GM18907 (cell line): ENCODE data around the gene LRRC31.

Experiments
- ATAC-seq: cut with Tn5 transposase; IDR thresholded peaks from one replicate; pipeline ENCODE4 v1.9.1; 2021; ENCODE audit warnings: mild to moderate bottlenecking, moderate library complexity; ENCODE audit not compliant: unreplicated experiment

LRRC31 gene

DNA sequence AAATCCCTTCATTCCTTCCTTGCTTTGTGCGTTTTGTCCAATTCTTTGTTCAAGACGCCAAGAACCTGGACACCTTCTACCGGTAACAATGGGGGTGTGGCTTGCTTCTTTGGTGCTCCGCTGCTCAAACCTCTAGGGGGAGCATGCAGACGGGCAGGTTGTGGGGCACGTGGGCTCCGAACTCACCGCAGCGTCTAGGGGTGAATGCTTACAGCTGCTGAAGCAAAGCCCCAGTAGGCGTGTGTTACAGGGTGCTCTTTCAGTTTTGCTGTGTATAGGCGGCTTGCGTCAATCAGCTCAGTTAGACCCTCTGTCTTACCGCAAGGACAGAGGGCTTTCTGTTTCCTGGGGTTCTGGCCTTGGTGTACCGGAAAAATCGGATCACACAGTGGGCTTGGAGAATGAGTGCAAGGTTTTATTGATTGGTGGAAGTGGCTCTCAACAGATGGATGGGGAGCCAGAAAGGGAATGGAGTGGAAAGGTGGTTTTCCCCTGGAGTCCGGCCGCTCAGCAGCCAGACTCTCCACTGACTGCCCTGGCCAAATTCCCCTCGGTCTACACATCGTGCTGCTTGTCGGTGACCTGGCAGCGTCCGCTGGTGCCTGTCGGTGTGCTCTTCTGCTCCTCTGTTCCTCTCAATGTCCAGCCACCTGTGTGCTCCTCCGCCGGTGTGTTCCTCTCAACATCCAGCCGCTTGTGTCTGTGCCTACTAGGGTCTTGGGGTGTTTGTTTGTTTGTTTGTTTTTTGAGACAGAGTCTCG is 55.8 kb downstream of the LRRC31 start:
- ATAC-seq, result peak; percentile 91

DNA sequence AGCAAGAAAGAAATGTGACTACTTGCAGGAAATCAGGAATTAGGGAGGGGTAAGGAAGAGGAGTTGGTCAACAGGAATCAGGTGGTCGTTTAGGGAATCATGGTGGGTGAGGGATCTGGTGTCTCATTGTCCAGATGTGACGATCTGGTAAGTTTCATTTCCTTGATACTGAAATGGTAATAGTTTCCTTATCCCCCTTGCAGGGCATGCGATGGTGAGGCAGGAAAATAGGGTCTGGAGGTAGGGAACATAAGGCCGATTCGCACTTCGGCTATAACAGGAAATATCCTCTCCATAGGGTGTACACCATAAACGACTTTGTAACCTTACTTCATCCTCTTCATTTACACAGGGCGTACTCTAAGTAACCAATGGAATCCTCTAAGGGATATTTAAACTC is 56.5 kb downstream of the LRRC31 start:
- ATAC-seq, result no peak

DNA sequence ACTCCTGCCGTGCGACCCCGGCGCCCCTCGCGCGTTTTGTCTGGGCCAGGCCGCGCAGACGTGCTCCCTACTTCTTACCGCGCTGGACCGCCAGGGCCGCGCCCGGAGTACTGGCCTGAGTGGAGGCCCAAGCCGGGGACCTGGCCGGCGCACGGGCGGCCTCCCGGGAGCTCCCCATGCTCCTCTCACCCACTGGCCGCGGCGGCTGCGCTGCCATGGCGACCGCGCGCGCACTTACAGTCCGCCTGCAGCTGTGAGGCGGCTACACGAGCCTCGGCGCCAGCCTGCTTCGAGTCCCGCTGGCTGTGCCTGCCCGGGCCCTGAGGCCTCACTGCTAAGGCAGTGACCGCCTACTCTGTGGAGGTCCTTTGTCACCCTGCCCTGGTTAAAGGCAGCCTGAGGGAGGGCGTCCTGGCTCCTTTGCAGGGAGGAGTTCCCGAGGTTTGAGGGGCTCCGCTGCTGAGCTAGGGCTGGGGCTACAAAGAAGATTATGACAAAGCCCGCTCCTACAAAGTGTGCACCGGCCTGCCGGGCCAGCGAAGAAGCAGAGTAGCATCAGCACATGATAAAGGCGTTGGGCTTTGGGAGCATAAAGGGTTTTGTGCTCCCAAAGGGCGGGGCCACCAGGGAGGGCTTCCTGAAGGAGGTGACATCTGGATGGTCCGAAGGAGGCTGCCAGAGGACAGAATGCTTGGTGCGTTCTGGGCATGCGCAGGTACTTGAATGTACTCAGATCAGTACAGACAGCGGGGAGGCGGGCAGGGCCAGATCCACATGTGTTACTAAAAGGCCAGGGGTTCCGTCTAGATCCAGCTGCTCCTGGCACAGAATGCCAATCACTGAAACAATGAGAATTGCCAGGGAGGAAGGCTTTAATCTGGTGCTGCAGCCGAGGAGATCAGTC is 57.2 kb downstream of the LRRC31 start, which contains the start of the genes LRRC34 and LRRIQ4:
Gene LRRC34 (minus strand): TSS at position 573 of the 904 bp plus-strand sequence. CDS start 356 bp downstream, at position 217.
Gene LRRIQ4 (plus strand): TSS at position 539 of the 904 bp plus-strand sequence. CDS start 9,052 bp downstream, outside the sequence.
- ATAC-seq, result peak; percentile 74

DNA sequence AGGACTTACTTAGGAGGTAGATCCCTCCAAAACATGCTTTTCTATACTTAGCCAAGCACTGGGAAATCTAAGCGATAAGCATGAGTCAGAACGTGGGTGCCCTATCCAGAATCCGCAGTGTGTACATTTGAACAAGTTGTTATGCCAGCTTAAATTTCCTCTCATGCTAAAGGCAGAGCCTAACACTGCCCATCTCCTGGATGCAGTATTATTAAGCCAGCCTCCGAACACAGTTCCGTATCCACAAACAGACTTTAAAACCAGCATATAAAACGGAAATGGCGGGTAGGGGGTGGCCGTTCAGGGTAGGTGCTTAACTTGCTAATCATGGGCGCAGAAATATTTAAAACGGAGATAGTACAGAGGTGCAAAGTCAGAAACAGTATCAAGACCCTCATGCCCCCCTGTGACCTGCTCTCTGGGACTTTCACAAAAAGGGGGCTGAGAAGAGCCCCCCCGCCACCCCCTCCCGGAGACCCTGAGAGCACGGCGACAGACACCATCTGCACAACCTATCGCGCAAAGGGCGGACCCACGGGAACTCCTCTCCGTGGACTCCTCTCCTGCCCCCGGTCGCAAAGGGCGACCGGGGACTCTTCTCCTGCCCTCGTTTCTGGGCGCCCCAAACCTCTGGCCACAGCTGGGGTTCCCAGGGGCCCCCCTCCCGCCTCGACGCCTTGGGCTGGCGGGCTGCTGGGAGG is 58.0 kb downstream of the LRRC31 start:
- ATAC-seq, result peak; percentile 9

DNA sequence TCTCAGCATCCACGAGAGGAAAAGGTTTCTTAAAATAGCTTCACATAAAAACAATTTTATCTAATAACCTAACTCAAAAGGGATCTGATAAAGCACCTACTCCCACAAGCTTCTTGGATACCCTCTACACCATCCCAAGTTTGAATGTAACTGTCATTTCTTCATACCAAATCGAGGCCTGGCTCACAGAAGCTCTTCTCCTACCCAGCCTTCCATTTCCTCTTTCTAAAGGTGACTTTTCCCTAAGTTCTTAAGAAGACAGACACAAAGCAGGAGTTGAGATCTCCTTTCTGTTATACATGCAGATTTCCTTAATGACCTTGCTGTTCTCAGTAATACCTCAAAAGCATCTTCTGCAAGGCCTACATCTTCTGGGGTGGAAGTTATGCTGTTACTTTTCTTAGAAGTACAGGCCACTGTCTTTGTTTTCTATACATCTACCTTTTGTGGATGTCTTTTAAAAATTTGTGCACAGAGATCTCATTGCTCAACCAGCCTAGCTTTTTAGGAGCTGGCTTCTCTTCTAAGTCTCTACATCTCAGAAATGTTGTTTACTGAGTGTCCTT is 60.4 kb downstream of the LRRC31 start:
- ATAC-seq, result no peak

DNA sequence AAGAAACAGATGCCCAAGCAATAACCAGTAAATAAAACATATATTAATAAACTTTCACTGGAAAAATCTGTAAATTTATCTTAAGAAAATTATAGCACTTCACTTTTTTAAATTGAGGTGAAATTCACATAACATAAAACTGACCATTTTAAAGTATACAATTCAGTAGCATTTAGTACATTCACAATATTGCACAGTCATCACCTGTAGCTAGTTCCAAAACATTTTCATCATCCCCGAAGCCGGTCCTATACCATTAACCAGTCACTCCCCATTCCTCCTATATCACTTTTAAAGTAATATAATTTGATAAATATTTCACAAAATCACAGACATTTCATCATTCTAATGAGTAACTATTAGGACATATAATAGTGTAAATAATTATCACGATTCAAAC is 65.1 kb downstream of the LRRC31 start:
- ATAC-seq, result no peak

DNA sequence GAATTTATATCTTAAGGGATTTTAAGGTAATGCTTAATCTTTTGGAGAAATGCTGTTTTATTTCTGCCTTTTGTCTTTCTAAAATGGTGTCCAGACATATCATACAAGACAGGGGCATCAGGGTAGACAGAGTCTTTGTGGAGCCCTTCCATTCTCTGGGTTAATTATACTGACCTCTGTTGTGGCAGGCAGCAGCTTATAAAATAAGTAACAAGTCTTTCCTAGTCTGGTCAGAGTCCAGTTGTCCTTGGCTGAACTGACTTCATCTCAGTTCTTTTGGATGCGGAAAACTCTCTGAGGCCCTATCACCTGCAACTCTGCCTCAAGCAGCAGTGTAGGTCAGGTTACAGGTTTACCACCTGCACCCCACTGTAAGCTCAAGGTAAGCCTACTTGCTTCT is 77.4 kb downstream of the LRRC31 start:
- no peak for ATAC-seq

DNA sequence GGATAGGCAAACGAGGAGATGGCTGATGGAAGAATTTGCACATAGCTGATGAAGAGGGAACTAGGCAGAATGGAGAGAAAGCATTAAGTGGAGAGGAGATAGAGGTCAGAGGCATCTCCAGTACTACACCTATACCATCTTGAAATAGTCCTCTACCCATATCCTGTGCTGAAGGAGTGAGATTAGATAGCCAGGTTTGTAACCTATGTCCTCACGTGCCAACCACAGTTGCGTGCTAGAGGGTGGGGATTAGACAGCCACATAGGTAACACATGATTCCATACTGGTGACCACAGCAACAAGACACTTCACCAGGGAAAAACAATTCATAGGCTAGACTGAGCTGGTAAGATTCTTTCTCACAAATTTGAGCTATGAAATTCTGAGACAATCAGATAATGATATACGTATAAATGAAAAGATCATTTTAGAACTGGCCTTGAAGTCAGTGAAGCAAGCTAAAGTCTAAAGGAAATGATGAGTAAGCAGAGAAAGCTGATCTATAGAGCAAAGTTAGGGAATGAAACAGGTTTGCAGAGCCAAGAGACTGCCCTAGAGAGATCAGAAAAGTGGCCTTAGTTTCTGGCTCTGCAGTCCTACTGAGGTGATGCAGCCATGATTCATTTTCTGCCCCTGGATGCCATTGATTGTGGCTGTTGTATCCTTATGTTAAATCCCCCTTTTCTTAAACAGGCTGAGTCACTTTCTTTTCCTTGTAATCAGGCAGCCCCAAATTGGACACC is 78.9 kb downstream of the LRRC31 start:
- ATAC-seq, result no peak

DNA sequence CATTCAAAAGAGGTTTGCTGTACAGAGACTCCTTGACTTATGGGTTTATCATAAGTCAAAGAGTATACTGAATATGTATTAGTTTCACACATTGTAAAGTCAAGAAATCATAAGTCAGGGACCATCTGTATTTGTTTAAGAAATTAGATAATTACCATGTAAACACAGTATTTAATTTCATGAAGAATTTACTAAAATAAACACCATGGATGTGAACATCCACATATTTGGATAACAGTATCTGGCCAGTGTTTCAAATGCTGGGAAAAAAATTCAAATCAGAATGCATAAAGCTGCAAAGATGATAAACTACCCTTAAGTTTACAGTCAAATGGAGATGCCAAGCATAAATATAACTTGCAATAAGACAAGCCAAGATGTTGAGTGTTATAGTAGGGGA is 79.5 kb downstream of the LRRC31 start:
- no peak for ATAC-seq
